Activated T-cell treated with anti-CD3 and anti-CD28 coated beads, Interleukin-2, amount 50 U/mL, for 48 hours (primary cell): ENCODE measurements around the gene CAB39.

ENCODE experiments used
- DNase-seq, 2 experiments: peaks; one replicate each; pipeline ENCODE4 v3.0.0-alpha.2; 2020

The CAB39 gene

GRCh38 chr2:230864605-230865306 is 152.1 kb downstream of the CAB39 start, which contains the start of gene ITM2C:
Gene ITM2C (plus strand): TSS chr2:230864942. CDS start chr2:230865026, 84 bp downstream.
- peak; percentile 78 to 84 for DNase-seq

- no peak for DNase-seq
These were observed 152.7 kb downstream of the CAB39 start for GRCh38 chr2:230865307-230865765.

GRCh38 chr2:230865766-230866755 is 153.4 kb downstream of the CAB39 start:
- DNase-seq = no peak

GRCh38 chr2:230866756-230867523 is 154.3 kb downstream of the CAB39 start:
- DNase-seq = peak; percentile 65 to 67

GRCh38 chr2:230868161-230868946 is 155.7 kb downstream of the CAB39 start:
- no peak for DNase-seq

GRCh38 chr2:230868947-230869913 is 156.6 kb downstream of the CAB39 start:
- DNase-seq = no peak

GRCh38 chr2:230869914-230870543 is 157.4 kb downstream of the CAB39 start:
- no peak for DNase-seq
